H1 (cell line): ENCODE results near the gene TMEM25. TPM values are rescaled to one million over a fixed set of nuclear protein-coding genes. Genes with fewer than 3 reads are reported as not detected.

Source experiments
- CTCF ChIA-PET: fragments of 300-600 bp; sonication (Branson Sonifier 250); formaldehyde crosslinking; loops from one replicate; lab custom pipeline; 2021; ENCODE audit not compliant: partially characterized antibody; lab: Charles Lee
- POLR2A ChIA-PET: fragments of 300-600 bp; sonication (Branson Sonifier 250); formaldehyde crosslinking; loops from one replicate; lab custom pipeline; 2021; ENCODE audit warnings: inconsistent platforms; ENCODE audit not compliant: partially characterized antibody; lab: Charles Lee
- DNase-seq, 2 experiments: peaks; one replicate each; pipeline versions ENCODE4 v3.0.0 to v3.0.0-alpha.2; 2010 to 2022; ENCODE audit warnings: low spot score in 2 of 2, low read depth in 1 of 2, mixed read lengths in 1 of 2
- FAIRE-seq: peaks from 2 replicates; lab custom pipeline; 2011; peaks lifted over from hg19 to GRCh38; lab: Jason Lieb, UNC
- H2AFZ ChIP-seq: 2 replicates; pipeline ENCODE4 v1.8.1; 2012; ENCODE audit warnings: low read length, inconsistent platforms
- H2AK5ac ChIP-seq: 2 replicates; pipeline ENCODE4 v1.6.1; 2013; ENCODE audit warnings: low read depth, low read length
- H2BK120ac ChIP-seq: replicated peaks from 2 replicates; pipeline ENCODE3; 2013; ENCODE audit warnings: low read depth, low read length, inconsistent platforms
- H2BK12ac ChIP-seq: 2 replicates; pipeline ENCODE4 v1.6.1; 2013; ENCODE audit warnings: low read depth, low read length
- H2BK15ac ChIP-seq: 2 replicates; pipeline ENCODE4 v1.6.1; 2013; ENCODE audit warnings: low read length
- H2BK20ac ChIP-seq: 2 replicates; pipeline ENCODE4 v1.6.1; 2013; ENCODE audit warnings: low read length
- H2BK5ac ChIP-seq: 2 replicates; pipeline ENCODE4 v1.6.1; 2013; ENCODE audit warnings: low read depth, low read length
- H3K14ac ChIP-seq: 2 replicates; pipeline ENCODE4 v1.6.1; 2013; ENCODE audit warnings: inconsistent platforms; ENCODE audit not compliant: insufficient read length
- H3K18ac ChIP-seq: 2 replicates; pipeline ENCODE4 v1.6.1; 2013; ENCODE audit warnings: low read length; ENCODE audit errors: extremely low read depth
- H3K23ac ChIP-seq: 2 replicates; pipeline ENCODE4 v1.6.1; 2013; ENCODE audit warnings: inconsistent platforms; ENCODE audit not compliant: insufficient read length
- H3K23me2 ChIP-seq: 2 replicates; pipeline ENCODE4 v1.6.1; 2013; ENCODE audit warnings: low read depth, low read length
- H3K27ac ChIP-seq: 2 replicates; pipeline ENCODE4 v1.6.1; 2011; ENCODE audit warnings: low read depth, low read length, inconsistent platforms
- H3K27me3 ChIP-seq, 4 experiments: replicated peaks in 1 of 4; 1 replicate in 1 of 4; 2 replicates in 3 of 4; pipeline versions ENCODE4 v1.6.1 to v1.8.1; 2011 to 2013; ENCODE audit warnings: low read length in 3 of 4, mild to moderate bottlenecking in 3 of 4, inconsistent platforms in 2 of 4, mixed read lengths in 2 of 4, moderate library complexity in 1 of 4; ENCODE audit not compliant: control insufficient read depth in 3 of 4, insufficient read depth in 3 of 4; ENCODE audit errors: extremely low read depth in 1 of 4
- H3K36me3 ChIP-seq, 4 experiments: 2 replicates each; pipeline versions ENCODE4 v1.6.1 to v1.8.1; 2011 to 2013; ENCODE audit warnings: mild to moderate bottlenecking in 4 of 4, low read length in 3 of 4, moderate library complexity in 2 of 4, control low read depth in 1 of 4, inconsistent platforms in 1 of 4; ENCODE audit not compliant: insufficient read depth in 4 of 4, control insufficient read depth in 2 of 4
- H3K4ac ChIP-seq: replicated peaks from 2 replicates; pipeline ENCODE3; 2013; ENCODE audit warnings: low read length, low read depth, mixed read lengths, inconsistent platforms; ENCODE audit not compliant: insufficient read length
- H3K4me1 ChIP-seq, 4 experiments: replicated peaks in 1 of 4; 1 replicate in 1 of 4; 2 replicates in 3 of 4; pipeline versions ENCODE4 v1.6.1 to v1.8.1; 2011 to 2013; ENCODE audit warnings: low read length in 3 of 4, inconsistent platforms in 2 of 4, mixed read lengths in 1 of 4; ENCODE audit not compliant: insufficient read depth in 4 of 4, control insufficient read depth in 3 of 4
- H3K4me2 ChIP-seq, 2 experiments: 2 replicates each; pipeline versions ENCODE4 v1.6.1 to v1.8.1; 2011 to 2013; ENCODE audit warnings: low read depth in 2 of 2, low read length in 2 of 2, control low read depth in 1 of 2, inconsistent platforms in 1 of 2, mild to moderate bottlenecking in 1 of 2; ENCODE audit not compliant: insufficient read depth in 1 of 2
- H3K4me3 ChIP-seq, 4 experiments: fragments of 200-600, 300-600 bp in 1 of 4; sonication (generic), shearing (Covaris generic), sonication (Bioruptor Twin) in 1 of 4; 2 replicates each; pipeline versions ENCODE4 v1.5.1 to v1.8.1; 2011 to 2016; ENCODE audit warnings: low read length in 4 of 4, low read depth in 3 of 4, control low read depth in 2 of 4, inconsistent platforms in 2 of 4, mild to moderate bottlenecking in 2 of 4, mixed read lengths in 1 of 4, moderate library complexity in 1 of 4; ENCODE audit not compliant: insufficient read depth in 2 of 4; ENCODE audit errors: extremely low read depth in 1 of 4
- H3K56ac ChIP-seq: replicated peaks from 2 replicates; pipeline ENCODE3; 2013; ENCODE audit warnings: low read depth, mild to moderate bottlenecking, mixed read lengths, low read length, inconsistent platforms; ENCODE audit not compliant: insufficient read length
- H3K79me1 ChIP-seq: 2 replicates; pipeline ENCODE4 v1.6.1; 2013; ENCODE audit warnings: low read depth, low read length, control low read depth
- H3K79me2 ChIP-seq, 2 experiments: 2 replicates each; pipeline versions ENCODE4 v1.6.1 to v1.8.1; 2012 to 2013; ENCODE audit warnings: low read length in 2 of 2, mild to moderate bottlenecking in 2 of 2, inconsistent platforms in 1 of 2; ENCODE audit not compliant: insufficient read depth in 2 of 2, control insufficient read depth in 1 of 2
- H3K9ac ChIP-seq, 4 experiments: replicated peaks in 1 of 4; 1 replicate in 1 of 4; 2 replicates in 3 of 4; pipeline versions ENCODE4 v1.6.1 to v1.8.1; 2011 to 2013; ENCODE audit warnings: low read depth in 3 of 4, low read length in 3 of 4, control low read depth in 2 of 4, mild to moderate bottlenecking in 2 of 4, moderate library complexity in 2 of 4, inconsistent platforms in 1 of 4; ENCODE audit errors: extremely low read depth in 1 of 4
- H3K9me3 ChIP-seq, 2 experiments: 2 replicates each; pipeline versions ENCODE4 v1.6.1 to v1.8.1; 2012 to 2013; ENCODE audit warnings: mild to moderate bottlenecking in 2 of 2, moderate library complexity in 2 of 2, control low read depth in 1 of 2, inconsistent platforms in 1 of 2, low read depth in 1 of 2, low read length in 1 of 2, mixed read lengths in 1 of 2; ENCODE audit not compliant: insufficient read depth in 2 of 2
- H4K20me1 ChIP-seq, 2 experiments: replicated peaks in 1 of 2; 2 replicates each; pipeline versions ENCODE3 to v1.8.1; 2011 to 2013; ENCODE audit warnings: inconsistent platforms in 2 of 2, low read length in 2 of 2, mild to moderate bottlenecking in 1 of 2; ENCODE audit not compliant: insufficient read depth in 2 of 2, control insufficient read depth in 1 of 2
- H4K5ac ChIP-seq: 2 replicates; pipeline ENCODE4 v1.6.1; 2013; ENCODE audit warnings: low read length, low read depth, mixed read lengths, inconsistent platforms; ENCODE audit not compliant: insufficient read length
- H4K8ac ChIP-seq: 2 replicates; pipeline ENCODE4 v1.8.0; 2013; ENCODE audit warnings: mild to moderate bottlenecking, moderate library complexity, low read length, inconsistent platforms; ENCODE audit not compliant: insufficient read depth; ENCODE audit errors: extremely low read depth
- H4K91ac ChIP-seq: replicated peaks from 2 replicates; pipeline ENCODE3; 2013; ENCODE audit warnings: low read length, mixed read lengths, inconsistent platforms; ENCODE audit not compliant: insufficient read length
- ASH2L ChIP-seq: fragments of 200-600, 300-600 bp; sonication (generic); IDR thresholded peaks from one replicate; pipeline ENCODE4 v1.7.1; 2017; ENCODE audit warnings: low read length
- CTBP2 ChIP-seq: IDR thresholded peaks from 2 replicates; pipeline ENCODE4 v1.7.0; 2011; ENCODE audit warnings: borderline replicate concordance, mild to moderate bottlenecking, moderate library complexity, mixed read lengths, low read length; ENCODE audit not compliant: insufficient read depth, insufficient read length
- GTF2F1 ChIP-seq: IDR thresholded peaks from 2 replicates; pipeline ENCODE4 v1.6.1; 2012; ENCODE audit warnings: low read depth, low read length, improper control_type of control experiment, borderline replicate concordance
- HDAC2 ChIP-seq, 2 experiments: fragments of 300-600 bp in 1 of 2; sonication (generic) in 1 of 2; IDR thresholded peaks; 2 replicates each; pipeline ENCODE4 v1.6.1; 2011 to 2012; ENCODE audit warnings: low read depth in 2 of 2, low read length in 2 of 2, mild to moderate bottlenecking in 2 of 2, moderate library complexity in 2 of 2, borderline replicate concordance in 1 of 2, inconsistent platforms in 1 of 2
- MAX ChIP-seq: IDR thresholded peaks from 2 replicates; pipeline ENCODE4 v1.6.1; 2012; ENCODE audit warnings: inconsistent platforms
- NRF1 ChIP-seq: IDR thresholded peaks from 2 replicates; pipeline ENCODE4 v1.6.1; 2011; ENCODE audit warnings: mild to moderate bottlenecking, low read depth, low read length, improper control_type of control experiment
- TAF7 ChIP-seq: optimal IDR thresholded peaks from 2 replicates; pipeline ENCODE3; 2011; ENCODE audit warnings: low read depth, mild to moderate bottlenecking, inconsistent platforms, low read length, moderate library complexity, borderline replicate concordance
- WGBS, 2 experiments: shearing (Covaris generic) in 1 of 2; methylation state at CpG; one replicate each; pipeline versions ENCODE4 v1.1.6 to v1.1.7; 2013 to 2015; ENCODE audit warnings: low lambda C conversion rate in 2 of 2, mixed read lengths in 2 of 2, inconsistent platforms in 1 of 2, low coverage in 1 of 2, missing lambda C conversion rate in 1 of 2; ENCODE audit not compliant: insufficient replicate concordance in 2 of 2, insufficient coverage in 1 of 2, insufficient read length in 1 of 2; ENCODE audit errors: extremely low coverage in 1 of 2, missing lambda C conversion rate in 1 of 2; 5-methylcytosine and 5-hydroxymethylcytosine counted together
- polyA plus RNA-seq, 7 experiments: library from polyadenylated mRNA; depleted of rRNA in 3 of 7; stranded (reverse) in 5 of 7; unstranded in 2 of 7; fragments of >200 nt in 5 of 7; fragments of 200-250 nt in 2 of 7; gene quantifications; 1 replicate in 5 of 7; 2 replicates in 1 of 7; 4 replicates in 1 of 7; pipeline versions ENCODE4 v1.2.1 to v1.2.3, GENCODE V29; 2011 to 2013; ENCODE audit warnings: missing spikeins in 2 of 7, mixed read lengths in 2 of 7
- total RNA-seq: library from RNA; stranded (reverse); fragmentation: NEBNext Ultra II Directional; extraction: Animal tissue kit (Norgen Biotek cat#: 25700); gene quantifications from 2 replicates; pipeline ENCODE4 v1.2.1, GENCODE V29; 2021

The TMEM25 gene
- total and polyA plus RNA-seq, 2 of the 8 experiments (the other 6 are each of a cell fraction or from before 2014, with no cell fraction given), result 18.3 to 26.8 TPM

DNA sequence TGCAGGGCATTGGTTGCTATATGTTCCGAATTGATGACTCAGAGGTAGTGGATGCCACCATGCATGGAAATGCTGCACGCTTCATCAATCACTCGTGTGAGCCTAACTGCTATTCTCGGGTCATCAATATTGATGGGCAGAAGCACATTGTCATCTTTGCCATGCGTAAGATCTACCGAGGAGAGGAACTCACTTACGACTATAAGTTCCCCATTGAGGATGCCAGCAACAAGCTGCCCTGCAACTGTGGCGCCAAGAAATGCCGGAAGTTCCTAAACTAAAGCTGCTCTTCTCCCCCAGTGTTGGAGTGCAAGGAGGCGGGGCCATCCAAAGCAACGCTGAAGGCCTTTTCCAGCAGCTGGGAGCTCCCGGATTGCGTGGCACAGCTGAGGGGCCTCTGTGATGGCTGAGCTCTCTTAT, 9.1 kb upstream of the TMEM25 start:
- Histone ChIP-seq H3K27ac (no peak overlapping the region), H3K23me2 (no peaks in the 10 kb centered on the region), H3K18ac (no peak overlapping the region), H4K20me1 (peaks cover 0 to 7% of the 10 kb centered on the region in 2 experiments), H2BK120ac (no peak overlapping the region), H2BK5ac (no peak overlapping the region), H3K27me3 (no peaks in the 10 kb centered on the region), H2BK20ac (no peak overlapping the region), H3K4me3 (no peak overlapping the region), H2AK5ac (no peak overlapping the region), H3K14ac (no peak overlapping the region), H4K8ac (no peak overlapping the region), H3K56ac (no peak overlapping the region), H3K4me2 (no peak overlapping the region), H3K23ac (no peak overlapping the region), H3K9me3 (no peaks in the 10 kb centered on the region), H3K79me2 (no peaks in the 10 kb centered on the region), H3K9ac (no peak overlapping the region; a peak in 1 of 7 replicates), H2BK12ac (no peak overlapping the region), H4K91ac (no peak overlapping the region), H2BK15ac (no peak overlapping the region), H3K36me3 (peaks cover 9 to 68% (median 58%) of the 10 kb centered on the region in 4 experiments), H2AFZ (no peak overlapping the region), H4K5ac (no peak overlapping the region), H3K4me1 (no peaks in the 10 kb centered on the region), H3K4ac (no peak overlapping the region), H3K79me1 (no peaks in the 10 kb centered on the region)
- TF ChIP-seq MAX (no peak), HDAC2 (IDR thresholded peaks at IDR 0.05; ENCODE audit: borderline replicate concordance in 1 of 2, low read depth in 2 of 2, low read length in 2 of 2) (no peak), ASH2L (no peak), CTBP2 (no peak), GTF2F1 (no peak), TAF7 (no peak), NRF1 (no peak)
- WGBS, 2 experiments, result 93% methylated on average over 13 of the region's 13 CpGs; no CpG with 5 or more reads in 1 of the 2 experiments
- DNase-seq (no peak), FAIRE-seq (no peak)
- ChIA-PET POLR2A (no interaction called here), CTCF (interaction anchor here (0.6 to 1.2 kb wide), 4 partner anchors 8 to 62 kb away, joined by 3 to 4 read pairs (median 3); no protein-coding TSS in a partner anchor)
